ENCODE data around the gene RAB36.

The RAB36 gene

GRCh38 chr22:23138584-23139435 lies 6.5 kb upstream of the RAB36 start:
- peak; percentile 8 for DNase-seq

GRCh38 chr22:23140385-23140784 lies 4.9 kb upstream of the RAB36 start:
- DNase-seq: no peak

- no peak for DNase-seq
These were observed 2.7 kb upstream of the RAB36 start for GRCh38 chr22:23142546-23143105.

- DNase-seq: no peak
These were observed 2.2 kb upstream of the RAB36 start for GRCh38 chr22:23143119-23143518.

- DNase-seq: no peak
These were observed 845 bp upstream of the RAB36 start for GRCh38 chr22:23144432-23144831.

- no peak for DNase-seq
These were observed 697 bp downstream of the RAB36 start for GRCh38 chr22:23145878-23146470.

GRCh38 chr22:23146478-23147205 lies 1.4 kb downstream of the RAB36 start:
- no peak for DNase-seq

- DNase-seq: peak; percentile 24
These were observed 2.5 kb downstream of the RAB36 start for GRCh38 chr22:23147617-23148387.

- peak; percentile 53 for DNase-seq
These were observed 4.5 kb downstream of the RAB36 start for GRCh38 chr22:23149743-23150238.

- no peak for DNase-seq
These were observed 5.5 kb downstream of the RAB36 start for GRCh38 chr22:23150762-23151161.

GRCh38 chr22:23151827-23152226 lies 6.5 kb downstream of the RAB36 start:
- no peak for DNase-seq

- DNase-seq: no peak
These were observed 7.2 kb downstream of the RAB36 start for GRCh38 chr22:23152238-23153114.

- DNase-seq: no peak
These were observed 8.7 kb downstream of the RAB36 start for GRCh38 chr22:23153994-23154393.

GRCh38 chr22:23154461-23154860 lies 9.2 kb downstream of the RAB36 start:
- DNase-seq: no peak

- DNase-seq: no peak
These were observed 9.9 kb downstream of the RAB36 start for GRCh38 chr22:23155143-23155542.

- no peak for DNase-seq
These were observed 10.6 kb downstream of the RAB36 start for GRCh38 chr22:23155831-23156230.

- DNase-seq: no peak
These were observed 11.0 kb downstream of the RAB36 start for GRCh38 chr22:23156286-23156685.

GRCh38 chr22:23157560-23158515 lies 12.6 kb downstream of the RAB36 start:
- no peak for DNase-seq

- DNase-seq: no peak
These were observed 13.4 kb downstream of the RAB36 start for GRCh38 chr22:23158516-23159290.

GRCh38 chr22:23159291-23159630 lies 14.0 kb downstream of the RAB36 start:
- no peak for DNase-seq

Data from DMS79 (cell line).